ENCODE measurements around the gene SEC11C. TPM values are rescaled to one million over a fixed set of nuclear protein-coding genes. Genes with fewer than 3 reads are reported as not detected.

Gene SEC11C
- total RNA-seq, 1 experiment from 2014 or later: 49.5 TPM

DNA sequence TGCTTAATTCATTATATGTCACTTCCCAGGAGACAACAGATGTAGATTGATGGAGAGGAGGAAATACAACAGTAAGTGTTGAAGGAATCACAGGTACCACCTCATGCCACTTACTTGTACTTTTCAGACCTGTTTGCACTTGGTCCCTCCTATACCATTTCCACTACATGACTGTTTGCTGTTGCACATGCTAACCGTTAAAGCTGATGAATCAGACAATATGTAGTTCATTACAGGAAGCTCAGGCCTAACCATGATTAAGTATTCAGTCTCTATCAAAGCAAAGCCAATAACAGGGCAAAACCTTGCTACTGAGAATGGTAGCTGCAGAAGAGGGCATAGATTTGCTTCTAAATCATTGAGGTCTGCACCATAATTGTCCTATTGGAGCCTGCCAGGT lies 50.1 kb downstream of the SEC11C start:
- DNase-seq (ENCODE audit: low spot score) (no peak), ATAC-seq (no peak)
- ChIA-PET POLR2A (no interaction called here), CTCF (no interaction called here)
- H3K9me3 Mint-ChIP-seq: peaks cover 20% of the 10 kb centered on the region
- H3K36me3 Mint-ChIP-seq: peaks cover 17% of the 10 kb centered on the region
- peaks cover 9% of the 10 kb centered on the region for H3K27me3 Mint-ChIP-seq (ENCODE audit: low read depth)
- H3K4me3 Mint-ChIP-seq: no peak overlapping the region
- no peaks in the 10 kb centered on the region for H3K4me1 Mint-ChIP-seq
- TF ChIP-seq NFATC4 (CRISPR knock-in tag; IDR thresholded peaks at IDR 0.05) (no peak), MXD4 (CRISPR knock-in tag; IDR thresholded peaks at IDR 0.05; ENCODE audit: borderline replicate concordance) (no peak), SMAD3 (CRISPR knock-in tag; IDR thresholded peaks at IDR 0.05; ENCODE audit: borderline replicate concordance) (no peak), ZNF317 (CRISPR knock-in tag; IDR thresholded peaks at IDR 0.05; ENCODE audit: borderline replicate concordance, low read depth) (no peak), SP1 (CRISPR knock-in tag; conservative IDR thresholded peaks at IDR 0.05) (no peak), GTF2I (CRISPR knock-in tag; conservative IDR thresholded peaks at IDR 0.05) (no peak)
- TF ChIP-seq, protein P1, sequence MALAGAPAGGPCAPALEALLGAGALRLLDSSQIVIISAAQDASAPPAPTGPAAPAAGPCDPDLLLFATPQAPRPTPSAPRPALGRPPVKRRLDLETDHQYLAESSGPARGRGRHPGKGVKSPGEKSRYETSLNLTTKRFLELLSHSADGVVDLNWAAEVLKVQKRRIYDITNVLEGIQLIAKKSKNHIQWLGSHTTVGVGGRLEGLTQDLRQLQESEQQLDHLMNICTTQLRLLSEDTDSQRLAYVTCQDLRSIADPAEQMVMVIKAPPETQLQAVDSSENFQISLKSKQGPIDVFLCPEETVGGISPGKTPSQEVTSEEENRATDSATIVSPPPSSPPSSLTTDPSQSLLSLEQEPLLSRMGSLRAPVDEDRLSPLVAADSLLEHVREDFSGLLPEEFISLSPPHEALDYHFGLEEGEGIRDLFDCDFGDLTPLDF (CRISPR knock-in tag; IDR thresholded peaks at IDR 0.05): no peak
- TF ChIP-seq, protein P2, sequence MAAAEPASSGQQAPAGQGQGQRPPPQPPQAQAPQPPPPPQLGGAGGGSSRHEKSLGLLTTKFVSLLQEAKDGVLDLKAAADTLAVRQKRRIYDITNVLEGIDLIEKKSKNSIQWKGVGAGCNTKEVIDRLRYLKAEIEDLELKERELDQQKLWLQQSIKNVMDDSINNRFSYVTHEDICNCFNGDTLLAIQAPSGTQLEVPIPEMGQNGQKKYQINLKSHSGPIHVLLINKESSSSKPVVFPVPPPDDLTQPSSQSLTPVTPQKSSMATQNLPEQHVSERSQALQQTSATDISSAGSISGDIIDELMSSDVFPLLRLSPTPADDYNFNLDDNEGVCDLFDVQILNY (CRISPR knock-in tag; IDR thresholded peaks at IDR 0.05): no peak
- TF ChIP-seq, protein P3, sequence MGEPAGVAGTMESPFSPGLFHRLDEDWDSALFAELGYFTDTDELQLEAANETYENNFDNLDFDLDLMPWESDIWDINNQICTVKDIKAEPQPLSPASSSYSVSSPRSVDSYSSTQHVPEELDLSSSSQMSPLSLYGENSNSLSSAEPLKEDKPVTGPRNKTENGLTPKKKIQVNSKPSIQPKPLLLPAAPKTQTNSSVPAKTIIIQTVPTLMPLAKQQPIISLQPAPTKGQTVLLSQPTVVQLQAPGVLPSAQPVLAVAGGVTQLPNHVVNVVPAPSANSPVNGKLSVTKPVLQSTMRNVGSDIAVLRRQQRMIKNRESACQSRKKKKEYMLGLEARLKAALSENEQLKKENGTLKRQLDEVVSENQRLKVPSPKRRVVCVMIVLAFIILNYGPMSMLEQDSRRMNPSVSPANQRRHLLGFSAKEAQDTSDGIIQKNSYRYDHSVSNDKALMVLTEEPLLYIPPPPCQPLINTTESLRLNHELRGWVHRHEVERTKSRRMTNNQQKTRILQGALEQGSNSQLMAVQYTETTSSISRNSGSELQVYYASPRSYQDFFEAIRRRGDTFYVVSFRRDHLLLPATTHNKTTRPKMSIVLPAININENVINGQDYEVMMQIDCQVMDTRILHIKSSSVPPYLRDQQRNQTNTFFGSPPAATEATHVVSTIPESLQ (CRISPR knock-in tag; IDR thresholded peaks at IDR 0.05): no peak
- TF ChIP-seq, protein P4, sequence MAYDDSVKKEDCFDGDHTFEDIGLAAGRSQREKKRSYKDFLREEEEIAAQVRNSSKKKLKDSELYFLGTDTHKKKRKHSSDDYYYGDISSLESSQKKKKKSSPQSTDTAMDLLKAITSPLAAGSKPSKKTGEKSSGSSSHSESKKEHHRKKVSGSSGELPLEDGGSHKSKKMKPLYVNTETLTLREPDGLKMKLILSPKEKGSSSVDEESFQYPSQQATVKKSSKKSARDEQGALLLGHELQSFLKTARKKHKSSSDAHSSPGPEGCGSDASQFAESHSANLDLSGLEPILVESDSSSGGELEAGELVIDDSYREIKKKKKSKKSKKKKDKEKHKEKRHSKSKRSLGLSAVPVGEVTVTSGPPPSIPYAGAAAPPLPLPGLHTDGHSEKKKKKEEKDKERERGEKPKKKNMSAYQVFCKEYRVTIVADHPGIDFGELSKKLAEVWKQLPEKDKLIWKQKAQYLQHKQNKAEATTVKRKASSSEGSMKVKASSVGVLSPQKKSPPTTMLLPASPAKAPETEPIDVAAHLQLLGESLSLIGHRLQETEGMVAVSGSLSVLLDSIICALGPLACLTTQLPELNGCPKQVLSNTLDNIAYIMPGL (CRISPR knock-in tag; IDR thresholded peaks at IDR 0.05): no peak
- TF ChIP-seq, protein P5, sequence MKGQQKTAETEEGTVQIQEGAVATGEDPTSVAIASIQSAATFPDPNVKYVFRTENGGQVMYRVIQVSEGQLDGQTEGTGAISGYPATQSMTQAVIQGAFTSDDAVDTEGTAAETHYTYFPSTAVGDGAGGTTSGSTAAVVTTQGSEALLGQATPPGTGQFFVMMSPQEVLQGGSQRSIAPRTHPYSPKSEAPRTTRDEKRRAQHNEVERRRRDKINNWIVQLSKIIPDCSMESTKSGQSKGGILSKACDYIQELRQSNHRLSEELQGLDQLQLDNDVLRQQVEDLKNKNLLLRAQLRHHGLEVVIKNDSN (CRISPR knock-in tag; IDR thresholded peaks at IDR 0.05): no peak
- no peak overlapping the region for H3K27ac Mint-ChIP-seq

DNA sequence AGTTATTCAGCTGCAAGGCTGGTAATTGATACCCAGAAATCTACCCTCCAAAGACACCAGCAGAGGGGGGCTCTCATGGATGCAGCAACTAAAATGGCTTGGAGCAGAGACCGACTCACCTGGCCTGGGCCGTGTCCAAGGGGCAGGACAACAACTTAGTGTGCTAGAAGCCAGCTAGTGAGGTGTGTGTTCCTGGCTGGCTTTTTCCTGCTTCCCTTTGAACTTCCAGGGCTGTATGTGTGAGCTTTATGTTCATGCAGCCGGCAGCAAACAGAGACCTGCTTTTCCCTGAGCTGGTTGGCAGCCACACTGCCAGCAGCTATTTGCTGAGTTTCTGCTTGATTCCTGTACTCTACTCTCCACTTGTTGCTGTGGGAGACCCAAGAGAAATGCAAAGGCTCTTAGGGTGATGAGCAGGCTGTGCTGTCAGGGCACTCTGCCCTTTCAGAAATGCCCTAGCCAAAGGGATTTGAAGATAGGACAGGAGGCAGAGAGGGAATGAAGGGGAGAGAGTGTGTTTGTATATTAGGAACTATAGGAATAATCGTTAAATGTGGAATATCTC lies 56.6 kb downstream of the SEC11C start:
- ATAC-seq: no peak
- ChIA-PET CTCF (interaction anchor here (1.1 to 1.4 kb wide), 2 partner anchors 53 to 126 kb away, joined by 3 read pairs; no protein-coding TSS in a partner anchor), POLR2A (no interaction called here)
- peaks cover 23% of the 10 kb centered on the region for H3K4me1 Mint-ChIP-seq
- H3K36me3 Mint-ChIP-seq: no peaks in the 10 kb centered on the region
- H3K27me3 Mint-ChIP-seq (ENCODE audit: low read depth): no peaks in the 10 kb centered on the region
- no peak for DNase-seq (ENCODE audit: low spot score)
- no peak overlapping the region for H3K27ac Mint-ChIP-seq
- TF ChIP-seq, protein P6, sequence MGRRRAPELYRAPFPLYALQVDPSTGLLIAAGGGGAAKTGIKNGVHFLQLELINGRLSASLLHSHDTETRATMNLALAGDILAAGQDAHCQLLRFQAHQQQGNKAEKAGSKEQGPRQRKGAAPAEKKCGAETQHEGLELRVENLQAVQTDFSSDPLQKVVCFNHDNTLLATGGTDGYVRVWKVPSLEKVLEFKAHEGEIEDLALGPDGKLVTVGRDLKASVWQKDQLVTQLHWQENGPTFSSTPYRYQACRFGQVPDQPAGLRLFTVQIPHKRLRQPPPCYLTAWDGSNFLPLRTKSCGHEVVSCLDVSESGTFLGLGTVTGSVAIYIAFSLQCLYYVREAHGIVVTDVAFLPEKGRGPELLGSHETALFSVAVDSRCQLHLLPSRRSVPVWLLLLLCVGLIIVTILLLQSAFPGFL (CRISPR knock-in tag; IDR thresholded peaks at IDR 0.05; ENCODE audit: borderline replicate concordance): no peak
- TF ChIP-seq, protein P7, sequence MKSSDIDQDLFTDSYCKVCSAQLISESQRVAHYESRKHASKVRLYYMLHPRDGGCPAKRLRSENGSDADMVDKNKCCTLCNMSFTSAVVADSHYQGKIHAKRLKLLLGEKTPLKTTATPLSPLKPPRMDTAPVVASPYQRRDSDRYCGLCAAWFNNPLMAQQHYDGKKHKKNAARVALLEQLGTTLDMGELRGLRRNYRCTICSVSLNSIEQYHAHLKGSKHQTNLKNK (CRISPR knock-in tag; IDR thresholded peaks at IDR 0.05): no peak
- TF ChIP-seq, protein P8, sequence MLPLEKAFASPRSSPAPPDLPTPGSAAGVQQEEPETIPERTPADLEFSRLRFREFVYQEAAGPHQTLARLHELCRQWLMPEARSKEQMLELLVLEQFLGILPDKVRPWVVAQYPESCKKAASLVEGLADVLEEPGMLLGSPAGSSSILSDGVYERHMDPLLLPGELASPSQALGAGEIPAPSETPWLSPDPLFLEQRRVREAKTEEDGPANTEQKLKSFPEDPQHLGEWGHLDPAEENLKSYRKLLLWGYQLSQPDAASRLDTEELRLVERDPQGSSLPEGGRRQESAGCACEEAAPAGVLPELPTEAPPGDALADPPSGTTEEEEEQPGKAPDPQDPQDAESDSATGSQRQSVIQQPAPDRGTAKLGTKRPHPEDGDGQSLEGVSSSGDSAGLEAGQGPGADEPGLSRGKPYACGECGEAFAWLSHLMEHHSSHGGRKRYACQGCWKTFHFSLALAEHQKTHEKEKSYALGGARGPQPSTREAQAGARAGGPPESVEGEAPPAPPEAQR (CRISPR knock-in tag; IDR thresholded peaks at IDR 0.05): no peak
- no peak for TF ChIP-seq SMAD4 (CRISPR knock-in tag; IDR thresholded peaks at IDR 0.05)
- TF ChIP-seq ZNF317 (CRISPR knock-in tag; IDR thresholded peaks at IDR 0.05; ENCODE audit: borderline replicate concordance, low read depth): no peak
- H3K4me3 Mint-ChIP-seq: no peak overlapping the region
- H3K9me3 Mint-ChIP-seq: no peaks in the 10 kb centered on the region

Data from WTC11 (cell line).